ENCODE results near the gene CTSE.

DNA sequence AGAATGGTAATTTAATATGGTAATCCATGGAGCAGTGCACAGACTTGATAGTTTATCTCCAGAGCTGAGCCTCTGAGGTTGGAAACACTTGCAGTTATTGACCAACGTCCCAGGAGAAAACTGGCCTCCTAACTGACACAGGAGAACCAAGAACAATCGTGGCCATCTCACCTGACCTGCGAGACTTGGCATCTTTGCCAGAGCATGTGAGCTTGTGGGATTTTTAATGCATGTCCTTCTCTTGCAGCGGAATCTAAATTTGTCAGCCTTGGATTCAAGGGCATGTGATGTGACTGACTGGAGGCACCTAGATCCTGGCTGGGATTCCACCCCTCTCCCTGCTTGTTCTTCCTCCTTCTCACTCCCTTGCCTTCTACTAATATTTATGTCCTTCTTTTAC lies 52.6 kb downstream of the CTSE start:
- TF ChIP-seq EP300 (IDR thresholded peaks at IDR 0.05) = no peak
- TF ChIP-seq, protein P1, sequence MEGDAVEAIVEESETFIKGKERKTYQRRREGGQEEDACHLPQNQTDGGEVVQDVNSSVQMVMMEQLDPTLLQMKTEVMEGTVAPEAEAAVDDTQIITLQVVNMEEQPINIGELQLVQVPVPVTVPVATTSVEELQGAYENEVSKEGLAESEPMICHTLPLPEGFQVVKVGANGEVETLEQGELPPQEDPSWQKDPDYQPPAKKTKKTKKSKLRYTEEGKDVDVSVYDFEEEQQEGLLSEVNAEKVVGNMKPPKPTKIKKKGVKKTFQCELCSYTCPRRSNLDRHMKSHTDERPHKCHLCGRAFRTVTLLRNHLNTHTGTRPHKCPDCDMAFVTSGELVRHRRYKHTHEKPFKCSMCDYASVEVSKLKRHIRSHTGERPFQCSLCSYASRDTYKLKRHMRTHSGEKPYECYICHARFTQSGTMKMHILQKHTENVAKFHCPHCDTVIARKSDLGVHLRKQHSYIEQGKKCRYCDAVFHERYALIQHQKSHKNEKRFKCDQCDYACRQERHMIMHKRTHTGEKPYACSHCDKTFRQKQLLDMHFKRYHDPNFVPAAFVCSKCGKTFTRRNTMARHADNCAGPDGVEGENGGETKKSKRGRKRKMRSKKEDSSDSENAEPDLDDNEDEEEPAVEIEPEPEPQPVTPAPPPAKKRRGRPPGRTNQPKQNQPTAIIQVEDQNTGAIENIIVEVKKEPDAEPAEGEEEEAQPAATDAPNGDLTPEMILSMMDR (IDR thresholded peaks at IDR 0.05) = no peak
- no peak for TF ChIP-seq POLR2A (IDR thresholded peaks at IDR 0.05; ENCODE audit: low read depth)

Measured in esophagus muscularis mucosa (tissue), 4 donors.